ENCODE data around the gene PLD6.

DNA sequence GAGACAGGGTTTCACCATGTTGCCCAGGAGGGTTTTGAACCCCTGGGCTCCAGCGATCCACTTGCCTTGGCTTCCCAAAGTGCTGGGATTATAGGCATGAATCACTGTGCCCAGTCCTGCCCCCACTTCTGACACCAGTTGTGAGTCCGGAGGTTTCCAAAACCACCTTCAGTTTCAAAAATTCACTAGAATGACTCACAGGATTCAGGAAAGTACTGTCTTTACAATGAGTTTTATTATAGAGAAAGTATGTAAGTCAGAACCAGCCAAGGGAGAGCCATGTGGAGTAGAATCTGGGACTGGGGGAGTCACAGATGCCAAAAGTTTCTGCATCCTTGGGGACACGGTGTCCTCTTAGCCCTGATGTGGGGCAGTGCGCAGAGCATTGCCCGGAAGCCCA lies 55.1 kb downstream of the PLD6 start:
- TF ChIP-seq CTCF (conservative IDR thresholded peaks at IDR 0.05 in 1 of 2, IDR thresholded peaks at IDR 0.05 in 1 of 2; ENCODE audit: low read depth in 1 of 2, low read length in 2 of 2) (no peak), EZH2 (IDR thresholded peaks at IDR 0.05; ENCODE audit: low read length, missing control alignments) (no peak)

All from fibroblast of lung (primary cell).